T-helper 2 cell (primary cell): Measurements from ENCODE around the gene ZC3HAV1.
"Not testable (repeated sequence)": the region's sequence is repeated elsewhere in the genome, so short reads cannot be mapped to it uniquely, and the experiment has no call there.

Experiments used
- DNase-seq, 5 experiments: peaks; one replicate each; pipeline versions ENCODE4 v3.0.0 to v3.0.0-alpha.2; 2012 to 2022
- total RNA-seq, 2 donors: gene quantifications; one replicate each; lab custom pipeline; 2026; lab: John Stamatoyannopoulos, UW

The ZC3HAV1 gene
- 605 to 895 reads per million in 2 donors for total RNA-seq

DNA sequence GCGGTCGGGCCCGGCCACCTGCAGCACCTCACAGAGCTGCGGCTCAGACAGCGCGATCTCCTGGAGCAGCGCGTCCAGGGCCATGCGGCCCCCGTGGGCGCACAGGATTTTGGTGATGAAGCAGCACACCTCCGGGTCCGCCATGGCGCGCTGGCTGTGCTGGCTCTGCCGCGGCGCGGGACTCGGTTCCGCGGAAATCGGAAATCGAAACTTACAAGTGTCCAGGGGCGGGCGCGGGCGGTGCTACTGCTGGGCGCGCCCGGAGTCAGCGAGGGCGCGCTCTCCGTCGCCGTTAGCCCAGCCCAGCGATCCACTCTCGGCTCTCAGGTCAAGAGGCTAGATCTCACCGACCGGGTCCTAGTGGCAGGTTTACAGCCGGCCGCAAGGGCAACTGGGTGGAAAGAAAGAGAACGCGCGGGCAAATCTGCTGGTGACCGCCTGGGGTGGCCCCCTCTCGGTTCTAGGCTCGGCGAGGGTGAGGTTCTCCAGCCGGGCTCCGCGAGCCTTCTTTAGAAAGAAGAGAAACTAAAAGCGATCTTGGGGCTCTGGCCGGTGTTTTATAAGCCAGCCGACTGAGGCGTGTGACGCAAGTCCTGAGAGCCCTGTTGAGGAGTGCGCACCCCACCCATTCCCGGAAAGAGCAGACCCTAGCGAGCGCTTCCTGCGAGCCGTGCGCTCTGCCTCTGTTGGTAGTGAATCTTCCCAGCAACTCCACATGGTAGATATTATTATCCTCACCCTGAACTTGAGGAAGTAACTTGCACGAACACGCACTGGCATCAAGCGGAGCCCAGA is at the start of gene ZC3HAV1:
ZC3HAV1 (minus strand) TSS at position 533 of the 795 bp plus-strand sequence; CDS start at position 144, 389 bp downstream.
- DNase-seq = peak; percentile 67 to 96 (median 88)

GRCh38 chr7:139153832-139154231 is 44.3 kb upstream of the ZC3HAV1 start:
- peak in 1 of 5 experiments; percentile 48 for DNase-seq

DNA sequence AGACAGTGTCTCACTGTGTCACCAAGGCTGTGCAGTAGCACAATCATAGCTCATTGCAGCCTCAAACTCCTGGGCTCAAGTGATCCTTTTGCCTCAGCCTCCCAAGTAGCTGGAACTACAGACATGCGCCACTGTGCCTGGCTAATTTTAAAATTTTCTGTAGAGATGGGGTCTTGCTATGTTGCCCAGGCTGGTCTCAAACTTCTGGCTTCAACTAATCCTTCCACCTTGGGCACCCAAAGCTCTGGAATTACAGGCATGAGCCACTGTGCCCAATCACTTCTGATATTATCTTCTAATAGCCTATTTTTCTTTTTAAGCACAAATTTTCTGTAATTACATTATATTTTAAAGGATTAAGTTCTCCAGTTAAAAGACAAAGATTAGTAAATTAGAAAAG is 42.6 kb upstream of the ZC3HAV1 start:
- no peak for DNase-seq

DNA sequence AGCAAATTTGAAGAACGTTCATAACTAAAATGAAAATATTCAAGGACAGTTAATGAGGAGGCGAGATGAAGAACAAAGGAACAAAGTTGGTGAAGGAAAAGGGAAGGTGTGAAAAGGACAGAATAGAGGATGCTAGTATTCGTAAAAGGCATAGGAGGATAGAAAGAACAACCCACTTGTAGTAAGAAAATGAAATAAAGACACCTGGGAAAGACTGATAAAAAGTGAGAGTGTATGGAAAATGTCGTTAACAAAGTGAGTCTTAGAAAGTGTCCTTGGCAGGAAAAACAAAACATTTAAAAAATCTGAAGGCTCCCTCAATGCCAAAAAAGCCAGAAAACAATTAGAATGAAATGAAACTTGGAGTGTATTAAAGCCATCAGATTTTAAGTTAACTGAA is 29.6 kb upstream of the ZC3HAV1 start:
- no peak for DNase-seq

- peak; percentile 49 to 94 (median 79) for DNase-seq
Observed at GRCh38 chr7:139133335-139134139, 24.0 kb upstream of the ZC3HAV1 start.

GRCh38 chr7:139132887-139133286 is 23.4 kb upstream of the ZC3HAV1 start:
- no peak for DNase-seq

DNA sequence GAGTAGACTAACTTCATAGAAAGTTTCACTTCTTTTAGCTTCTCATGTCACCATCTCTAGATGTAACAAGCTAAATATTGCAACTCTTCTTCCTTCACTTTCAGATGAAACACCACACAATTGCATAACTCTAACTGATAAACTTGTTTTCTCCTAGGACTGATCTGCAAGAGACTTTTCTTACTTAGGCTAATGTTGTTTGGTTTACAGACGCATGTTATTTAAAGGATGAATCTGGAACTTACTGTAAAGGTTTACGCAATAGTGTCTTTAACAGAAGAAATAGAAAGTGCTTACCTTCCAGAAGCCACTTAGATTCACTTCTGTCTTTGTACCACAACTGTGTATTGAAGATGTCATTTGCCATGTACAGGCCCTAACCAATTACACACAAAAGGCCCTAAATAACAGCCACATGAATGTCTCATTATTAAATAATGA is 22.1 kb upstream of the ZC3HAV1 start:
- DNase-seq = peak in 1 of 5 experiments; percentile 19

GRCh38 chr7:139129814-139130213 is 20.3 kb upstream of the ZC3HAV1 start:
- not testable (repeated sequence) for DNase-seq

- DNase-seq = peak in 1 of 5 experiments; percentile 45
Observed at GRCh38 chr7:139127648-139128047, 18.1 kb upstream of the ZC3HAV1 start.

DNA sequence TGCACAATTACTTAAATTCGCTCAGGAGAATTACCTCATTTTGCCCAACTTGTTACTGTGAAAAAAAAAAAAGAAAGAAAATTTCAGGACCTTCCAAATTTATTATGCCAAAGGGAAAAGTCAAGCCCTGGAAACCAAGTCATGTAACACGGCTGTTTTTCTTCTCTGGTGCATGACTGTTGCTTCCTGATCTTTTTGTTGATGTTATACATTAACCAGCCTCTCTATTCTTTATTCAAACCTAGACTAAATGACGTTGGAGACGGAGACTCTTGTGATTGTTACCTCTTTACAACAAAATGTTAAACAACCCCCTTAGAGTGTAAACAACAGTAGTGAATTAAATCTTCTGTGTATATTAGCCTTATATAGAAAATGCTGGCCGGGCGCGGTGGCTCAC is 16.1 kb upstream of the ZC3HAV1 start:
- no peak for DNase-seq

- DNase-seq = not testable (repeated sequence)
Observed at GRCh38 chr7:139124995-139125394, 15.5 kb upstream of the ZC3HAV1 start.

GRCh38 chr7:139124084-139124914 is 14.8 kb upstream of the ZC3HAV1 start:
- no peak for DNase-seq

- DNase-seq = no peak
Observed at GRCh38 chr7:139119486-139119849, 9.9 kb upstream of the ZC3HAV1 start.

GRCh38 chr7:139118805-139119485 is 9.4 kb upstream of the ZC3HAV1 start:
- peak in 2 of 5 experiments; percentile 38 to 90 for DNase-seq

GRCh38 chr7:139118234-139118804 is 8.8 kb upstream of the ZC3HAV1 start:
- peak in 1 of 5 experiments; percentile 91 for DNase-seq

- no peak for DNase-seq
Observed at GRCh38 chr7:139117599-139118233, 8.2 kb upstream of the ZC3HAV1 start.

GRCh38 chr7:139116999-139117398 is 7.5 kb upstream of the ZC3HAV1 start:
- no peak for DNase-seq

DNA sequence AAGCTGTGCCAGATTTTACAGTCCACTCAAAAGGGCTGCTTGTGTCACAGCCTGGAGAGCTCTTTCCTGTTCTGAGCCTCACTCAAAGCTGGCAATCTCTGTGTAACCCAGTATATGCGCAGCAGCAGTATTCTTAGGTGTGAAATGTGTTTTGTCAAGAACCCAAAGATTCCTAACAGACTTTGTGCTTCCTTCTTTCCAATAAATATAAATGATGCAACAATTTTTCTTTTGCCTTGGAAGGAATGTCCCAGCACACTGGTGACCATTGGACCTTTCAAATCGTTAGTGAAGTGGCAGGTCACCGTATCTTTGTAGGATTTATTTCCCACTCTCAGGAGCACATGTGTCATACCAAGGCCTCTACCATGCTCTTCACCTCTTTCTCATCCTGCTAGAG is 5.6 kb upstream of the ZC3HAV1 start:
- no peak for DNase-seq

GRCh38 chr7:139114585-139114984 is 5.1 kb upstream of the ZC3HAV1 start:
- DNase-seq = no peak

DNA sequence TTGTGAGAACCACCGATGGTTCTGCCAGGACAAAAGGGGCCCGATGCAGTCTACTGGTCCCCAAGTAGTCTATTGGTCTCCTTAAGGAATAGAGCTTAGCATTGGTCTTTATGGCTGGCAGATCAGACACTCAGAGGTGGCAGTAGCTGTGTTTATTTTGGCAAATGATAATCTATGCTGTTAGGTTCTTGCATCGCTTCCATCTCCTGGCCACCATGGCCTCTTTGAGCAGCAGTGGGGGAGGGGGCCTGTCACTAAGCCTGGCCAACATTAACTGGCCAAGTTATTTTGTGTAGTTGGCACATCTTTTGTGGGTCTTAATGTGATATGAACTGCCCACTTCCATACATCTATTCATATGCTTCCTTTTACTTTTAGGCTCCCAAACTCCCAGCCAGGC is 4.5 kb upstream of the ZC3HAV1 start:
- no peak for DNase-seq

GRCh38 chr7:139112741-139113250 is 3.3 kb upstream of the ZC3HAV1 start:
- DNase-seq = no peak
